Liver (tissue), 9 donors: ENCODE data around the gene TMEM214. TPM values are rescaled to one million over a fixed set of nuclear protein-coding genes. Genes with fewer than 3 reads are reported as not detected.

Source experiments
- DNase-seq: peaks from one replicate; pipeline ENCODE4 v3.0.0-alpha.2; 2017; ENCODE audit warnings: low spot score
- H3K27ac ChIP-seq, 2 donors: one replicate each; pipeline ENCODE4 v1.7.0; 2013; ENCODE audit warnings: inconsistent platforms in 2 of 2, low read length in 2 of 2, control low read depth in 1 of 2, low read depth in 1 of 2, mild to moderate bottlenecking in 1 of 2
- H3K27me3 ChIP-seq, 4 donors: one replicate each; pipeline versions ENCODE4 v1.6.1 to v1.7.0; 2013; ENCODE audit warnings: low read length in 3 of 4, inconsistent platforms in 1 of 4, mild to moderate bottlenecking in 1 of 4, moderate library complexity in 1 of 4; ENCODE audit not compliant: control insufficient read depth in 4 of 4, insufficient read depth in 4 of 4
- H3K36me3 ChIP-seq, 4 donors: one replicate each; pipeline versions ENCODE4 v1.6.1 to v1.7.0; 2013; ENCODE audit warnings: low read length in 3 of 4, mild to moderate bottlenecking in 3 of 4, low read depth in 1 of 4, moderate library complexity in 1 of 4; ENCODE audit not compliant: control insufficient read depth in 4 of 4, insufficient read depth in 3 of 4
- H3K4me1 ChIP-seq, 4 donors: one replicate each; pipeline versions ENCODE4 v1.6.1 to v1.7.0; 2013; ENCODE audit warnings: low read length in 3 of 4, mild to moderate bottlenecking in 3 of 4, moderate library complexity in 1 of 4; ENCODE audit not compliant: control insufficient read depth in 4 of 4, insufficient read depth in 4 of 4
- H3K4me3 ChIP-seq, 3 donors: one replicate each; pipeline versions ENCODE4 v1.6.1 to v1.7.0; 2013; ENCODE audit warnings: low read length in 3 of 3, control low read depth in 1 of 3, low read depth in 1 of 3, mild to moderate bottlenecking in 1 of 3
- H3K9ac ChIP-seq, 2 donors: one replicate each; pipeline ENCODE4 v1.7.0; 2013; ENCODE audit warnings: low read length in 2 of 2, mild to moderate bottlenecking in 2 of 2, moderate library complexity in 2 of 2, control low read depth in 1 of 2, low read depth in 1 of 2
- H3K9me3 ChIP-seq, 4 donors: one replicate each; pipeline versions ENCODE4 v1.6.1 to v1.7.0; 2013; ENCODE audit warnings: low read length in 3 of 4; ENCODE audit not compliant: control insufficient read depth in 4 of 4
- ATF3 ChIP-seq: IDR thresholded peaks from 2 replicates; pipeline ENCODE4 v1.6.1; 2016; ENCODE audit warnings: antibody characterized with exemption
- CTCF ChIP-seq: fragments of 150-350 bp; IDR thresholded peaks from 2 replicates; pipeline ENCODE4 v1.5.1; 2017; ENCODE audit warnings: improper control_type of control experiment, low read depth, low read length; ENCODE audit not compliant: missing input control
- EGR1 ChIP-seq, 2 donors: IDR thresholded peaks; 2 replicates each; pipeline ENCODE4 v1.6.1; 2016 to 2018; ENCODE audit warnings: antibody characterized with exemption in 2 of 2, low read depth in 2 of 2
- FOXA1 ChIP-seq: IDR thresholded peaks from 2 replicates; pipeline ENCODE4 v1.6.1; 2016; ENCODE audit warnings: antibody characterized with exemption
- FOXA2 ChIP-seq: IDR thresholded peaks from 2 replicates; pipeline ENCODE4 v1.6.1; 2016; ENCODE audit warnings: antibody characterized with exemption
- GABPA ChIP-seq, 2 donors: IDR thresholded peaks in 1 of 2; conservative IDR thresholded peaks in 1 of 2; 2 replicates each; pipeline ENCODE4 v1.6.1; 2016; ENCODE audit warnings: antibody characterized with exemption in 2 of 2, mild to moderate bottlenecking in 1 of 2, moderate library complexity in 1 of 2
- HNF4A ChIP-seq, 2 donors: conservative IDR thresholded peaks; 2 replicates each; pipeline ENCODE4 v1.6.1; 2016; ENCODE audit warnings: antibody characterized with exemption in 2 of 2, mild to moderate bottlenecking in 2 of 2
- HNF4G ChIP-seq: IDR thresholded peaks from 2 replicates; pipeline ENCODE4 v1.6.1; 2016; ENCODE audit warnings: antibody characterized with exemption
- MAX ChIP-seq: IDR thresholded peaks from 2 replicates; pipeline ENCODE4 v1.6.1; 2016; ENCODE audit warnings: antibody characterized with exemption
- REST ChIP-seq: IDR thresholded peaks from 2 replicates; pipeline ENCODE4 v1.6.1; 2016; ENCODE audit warnings: antibody characterized with exemption, mild to moderate bottlenecking
- RXRA ChIP-seq, 2 donors: IDR thresholded peaks; 2 replicates each; pipeline ENCODE4 v1.6.1; 2017 to 2018; ENCODE audit warnings: antibody characterized with exemption in 2 of 2, mild to moderate bottlenecking in 1 of 2
- SP1 ChIP-seq: IDR thresholded peaks from 2 replicates; pipeline ENCODE4 v1.6.1; 2018; ENCODE audit warnings: antibody characterized with exemption, mild to moderate bottlenecking
- TAF1 ChIP-seq: conservative IDR thresholded peaks from 2 replicates; pipeline ENCODE4 v1.6.1; 2016; ENCODE audit warnings: antibody characterized with exemption, mild to moderate bottlenecking
- YY1 ChIP-seq: IDR thresholded peaks from 2 replicates; pipeline ENCODE4 v1.6.1; 2016; ENCODE audit warnings: antibody characterized with exemption, mild to moderate bottlenecking
- WGBS: extraction: QIAGEN DNeasy Blood & Tissue Kit; methylation state at CpG from one replicate; pipeline ENCODE4 v1.1.7; 2013; 5-methylcytosine and 5-hydroxymethylcytosine counted together
- polyA plus RNA-seq, 2 donors: library from polyadenylated mRNA; stranded (reverse) in 1 of 2; unstranded in 1 of 2; fragments of 200-250 nt in 1 of 2; fragments of >200 nt in 1 of 2; fragmentation: Nextera tagmentation in 1 of 2; extraction: Ambion mirVana in 1 of 2; gene quantifications; one replicate each; pipeline versions ENCODE4 v1.2.1 to v1.2.3, GENCODE V29; 2013 to 2015
- total RNA-seq, 2 donors: library from RNA; depleted of rRNA; stranded (reverse); fragments of >200 nt; gene quantifications; one replicate each; pipeline ENCODE4 v1.2.3, GENCODE V29; 2014
- donor health status: healthy.
- donor health status: healthy.
- donor health status: healthy.
- donor health status: healthy.
- donor health status: healthy.

Gene TMEM214
- total and polyA plus RNA-seq, 4 donors = 17.1 to 53.4 (median 38.4) TPM

- no peak for TF ChIP-seq YY1
- no peak for TF ChIP-seq RXRA (IDR thresholded peaks at IDR 0.05)
- TF ChIP-seq TAF1 = no peak
- no peak for TF ChIP-seq ATF3
- no peak for TF ChIP-seq GABPA (IDR thresholded peaks at IDR 0.05 in 1 of 2, conservative IDR thresholded peaks at IDR 0.05 in 1 of 2)
- TF ChIP-seq SP1 = no peak
- TF ChIP-seq FOXA2 = no peak
- no peak for TF ChIP-seq FOXA1
- Histone ChIP-seq H3K27ac (peak overlapping the region; percentile 22 to 80), H3K4me1 (peaks cover 21 to 41% (median 31%) of the 10 kb centered on the region in 4 donors), H3K36me3 (no peaks in the 10 kb centered on the region), H3K27me3 (no peaks in the 10 kb centered on the region), H3K9me3 (no peaks in the 10 kb centered on the region), H3K9ac (no peak overlapping the region), H3K4me3 (no peak overlapping the region)
- WGBS = 69% methylated on average over 3 of the region's 3 CpGs
- DNase-seq = no peak
Observed at GRCh38 chr2:27010139-27010538, 22.6 kb upstream of the TMEM214 start.

- Histone ChIP-seq H3K27me3 (no peaks in the 10 kb centered on the region), H3K27ac (no peak overlapping the region), H3K9ac (no peak overlapping the region), H3K36me3 (no peaks in the 10 kb centered on the region), H3K9me3 (no peaks in the 10 kb centered on the region), H3K4me1 (peaks cover 27 to 58% (median 52%) of the 10 kb centered on the region in 4 donors), H3K4me3 (no peak overlapping the region)
- TF ChIP-seq ATF3 (no peak), EGR1 (IDR thresholded peaks at IDR 0.05; ENCODE audit: low read depth in 2 of 2) (no peak), TAF1 (no peak)
- no peak for DNase-seq
- whole genome bisulfite sequencing = 99% methylated on average over 4 of the region's 4 CpGs
Observed at GRCh38 chr2:27013738-27014137, 19.0 kb upstream of the TMEM214 start.

- H3K4me1 ChIP-seq = peaks cover 26 to 55% (median 42%) of the 10 kb centered on the region in 4 donors
- TF ChIP-seq FOXA2 = peak; percentile 59
- TF ChIP-seq TAF1 = no peak
- no peaks in the 10 kb centered on the region for H3K36me3 ChIP-seq
- WGBS = 71% methylated on average over 8 of the region's 8 CpGs
- no peak overlapping the region for H3K9ac ChIP-seq
- H3K4me3 ChIP-seq = no peak overlapping the region
- DNase-seq = no peak
- H3K27me3 ChIP-seq = no peaks in the 10 kb centered on the region
- no peaks in the 10 kb centered on the region for H3K9me3 ChIP-seq
- H3K27ac ChIP-seq = peak overlapping the region; percentile 53 to 63
Observed at GRCh38 chr2:27014771-27015433, 17.9 kb upstream of the TMEM214 start.

- peak; percentile 66 for DNase-seq
- H3K36me3 ChIP-seq = no peaks in the 10 kb centered on the region
- peak overlapping the region; percentile 4 to 22 for H3K27ac ChIP-seq
- H3K27me3 ChIP-seq = no peaks in the 10 kb centered on the region
- H3K9me3 ChIP-seq = no peaks in the 10 kb centered on the region
- no peak overlapping the region for H3K9ac ChIP-seq
- no peak overlapping the region for H3K4me3 ChIP-seq
- WGBS = 64% methylated on average over 3 of the region's 3 CpGs
- peaks cover 28 to 65% (median 54%) of the 10 kb centered on the region in 4 donors for H3K4me1 ChIP-seq
- TF ChIP-seq SP1 (no peak), RXRA (IDR thresholded peaks at IDR 0.05) (peak in 1 of 2 donors; percentile 25), REST (no peak), ATF3 (no peak), MAX (no peak), HNF4A (conservative IDR thresholded peaks at IDR 0.05) (no peak), TAF1 (no peak), EGR1 (IDR thresholded peaks at IDR 0.05; ENCODE audit: low read depth in 2 of 2) (no peak), CTCF (peak; percentile 74), GABPA (IDR thresholded peaks at IDR 0.05 in 1 of 2, conservative IDR thresholded peaks at IDR 0.05 in 1 of 2) (no peak), FOXA2 (no peak), YY1 (no peak), HNF4G (no peak)
Observed at GRCh38 chr2:27016801-27017325, 15.9 kb upstream of the TMEM214 start.
